Peyer's patch (tissue), 4 donors: Measurements from ENCODE around the gene TPM1. TPM values are rescaled to one million over a fixed set of nuclear protein-coding genes. Genes with fewer than 3 reads are reported as not detected.

Experiments
- DNase-seq, 3 donors: peaks; one replicate each; pipeline ENCODE4 v3.0.0-alpha.2; 2017 to 2019
- H3K27ac ChIP-seq, 4 donors: fragments of 200-600 bp; sonication (generic); one replicate each; pipeline ENCODE4 v1.5.1; 2016 to 2019
- H3K27me3 ChIP-seq, 2 donors: fragments of 200-600 bp; sonication (generic); one replicate each; pipeline ENCODE4 v1.5.1; 2019
- H3K36me3 ChIP-seq, 3 donors: fragments of 200-600 bp; sonication (generic); one replicate each; pipeline ENCODE4 v1.5.1; 2016 to 2019
- H3K4me1 ChIP-seq, 4 donors: fragments of 200-600 bp; sonication (generic); one replicate each; pipeline ENCODE4 v1.5.1; 2016 to 2019
- H3K4me3 ChIP-seq, 4 donors: fragments of 200-600 bp; sonication (generic); 1 replicate in 3 of 4; 2 replicates in 1 of 4; pipeline ENCODE4 v1.5.1; 2016 to 2019; ENCODE audit warnings: mild to moderate bottlenecking in 1 of 4
- H3K9me3 ChIP-seq, 4 donors: fragments of 200-600 bp; sonication (generic); one replicate each; pipeline ENCODE4 v1.5.1; 2016 to 2019; ENCODE audit warnings: mild to moderate bottlenecking in 1 of 4
- CTCF ChIP-seq, 6 experiments: fragments of 450-650 bp in 4 of 6; fragments of 200-600 bp in 2 of 6; sonication (generic) in 1 of 6; IDR thresholded peaks; one replicate each; pipeline ENCODE4 v1.5.1; 2017 to 2019; ENCODE audit warnings: antibody characterized with exemption in 6 of 6, mild to moderate bottlenecking in 3 of 6, moderate library complexity in 1 of 6
- POLR2A ChIP-seq, 2 donors: fragments of 450-650 bp; IDR thresholded peaks; one replicate each; pipeline ENCODE4 v1.5.1; 2017; ENCODE audit warnings: antibody characterized with exemption in 2 of 2, mild to moderate bottlenecking in 2 of 2, moderate library complexity in 2 of 2
- total RNA-seq, 4 donors: library from RNA; depleted of rRNA; stranded (reverse); fragments of >200 nt; gene quantifications; one replicate each; pipeline ENCODE4 v1.1.0, GENCODE V29; 2016

Gene TPM1
- total RNA-seq, 4 donors from 2014 or later, result 555 to 997 (median 617) TPM

- H3K27me3 ChIP-seq, result no peaks in the 10 kb centered on the region
- no peak for DNase-seq
- peaks cover 0 to 31% (median 4%) of the 10 kb centered on the region in 4 donors for H3K4me1 ChIP-seq
- H3K4me3 ChIP-seq, result peak overlapping the region; percentile 44 to 97 (median 52)
- peak overlapping the region; percentile 59 to 96 (median 71) for H3K27ac ChIP-seq
- H3K9me3 ChIP-seq, result no peaks in the 10 kb centered on the region
- H3K36me3 ChIP-seq, result no peaks in the 10 kb centered on the region
- TF ChIP-seq CTCF (IDR thresholded peaks at IDR 0.05) (no peak), POLR2A (IDR thresholded peaks at IDR 0.05) (no peak)
Measured at GRCh38 chr15:63042877-63043334, 359 bp downstream of the TPM1 start.

- TF ChIP-seq POLR2A (IDR thresholded peaks at IDR 0.05), result no peak
- no peak for TF ChIP-seq CTCF (IDR thresholded peaks at IDR 0.05)
- Histone ChIP-seq H3K9me3 (no peaks in the 10 kb centered on the region), H3K4me1 (peaks cover 0 to 31% (median 4%) of the 10 kb centered on the region in 4 donors), H3K36me3 (no peaks in the 10 kb centered on the region), H3K4me3 (peak overlapping the region; percentile 44 to 97 (median 52)), H3K27ac (peak overlapping the region; percentile 59 to 96 (median 71)), H3K27me3 (no peaks in the 10 kb centered on the region)
- DNase-seq, result peak in 1 of 3 donors; percentile 62
Measured at GRCh38 chr15:63043335-63044076, 959 bp downstream of the TPM1 start.

- Histone ChIP-seq H3K9me3 (no peaks in the 10 kb centered on the region), H3K4me1 (peaks cover 0 to 31% (median 4%) of the 10 kb centered on the region in 4 donors), H3K4me3 (peak overlapping the region; percentile 44 to 97 (median 52)), H3K36me3 (no peaks in the 10 kb centered on the region), H3K27ac (peak overlapping the region; percentile 59 to 96 (median 71)), H3K27me3 (no peaks in the 10 kb centered on the region)
- TF ChIP-seq POLR2A (IDR thresholded peaks at IDR 0.05) (no peak), CTCF (IDR thresholded peaks at IDR 0.05) (no peak)
- no peak for DNase-seq
Measured at GRCh38 chr15:63044077-63044644, 1.6 kb downstream of the TPM1 start.

- no peaks in the 10 kb centered on the region for H3K36me3 ChIP-seq
- no peaks in the 10 kb centered on the region for H3K9me3 ChIP-seq
- H3K27me3 ChIP-seq, result no peaks in the 10 kb centered on the region
- peak overlapping the region; percentile 22 to 96 (median 71) for H3K27ac ChIP-seq
- H3K4me1 ChIP-seq, result peaks cover 0 to 32% (median 4%) of the 10 kb centered on the region in 4 donors
- no peak for DNase-seq
- no peak for TF ChIP-seq CTCF (IDR thresholded peaks at IDR 0.05)
- TF ChIP-seq POLR2A (IDR thresholded peaks at IDR 0.05), result no peak
- H3K4me3 ChIP-seq, result peak overlapping the region; percentile 8 to 97 (median 52)
Measured at GRCh38 chr15:63044645-63045464, 2.3 kb downstream of the TPM1 start.

- no peak for DNase-seq
- H3K4me1 ChIP-seq, result peaks cover 0 to 38% (median 6%) of the 10 kb centered on the region in 4 donors
- H3K36me3 ChIP-seq, result no peaks in the 10 kb centered on the region
- H3K4me3 ChIP-seq, result peak overlapping the region in 2 of 4 donors; percentile 59 to 97
- TF ChIP-seq CTCF (IDR thresholded peaks at IDR 0.05) (no peak), POLR2A (IDR thresholded peaks at IDR 0.05) (no peak)
- H3K27ac ChIP-seq, result peak overlapping the region in 2 of 4 donors; percentile 6 to 96
- H3K9me3 ChIP-seq, result no peaks in the 10 kb centered on the region
- no peaks in the 10 kb centered on the region for H3K27me3 ChIP-seq
Measured at GRCh38 chr15:63045465-63045840, 2.9 kb downstream of the TPM1 start.
